Glutamatergic neuron (in vitro differentiated cells): ENCODE results near the gene PPP1R7. TPM values are rescaled to one million over a fixed set of nuclear protein-coding genes. Genes with fewer than 3 reads are reported as not detected.

Experiments
- DNase-seq: peaks from one replicate; pipeline ENCODE4 v3.0.0; 2022
- H3K27ac Mint-ChIP-seq: one replicate; pipeline ENCODE4 v1.8.0; 2020; ENCODE audit warnings: mild to moderate bottlenecking, mixed read lengths, inconsistent platforms; ENCODE audit not compliant: unreplicated experiment
- H3K27me3 Mint-ChIP-seq: one replicate; pipeline ENCODE4 v1.8.0; 2020; ENCODE audit warnings: mild to moderate bottlenecking, moderate library complexity, mixed read lengths, inconsistent platforms; ENCODE audit not compliant: unreplicated experiment
- H3K36me3 Mint-ChIP-seq: one replicate; pipeline ENCODE4 v1.8.0; 2020; ENCODE audit warnings: mild to moderate bottlenecking, mixed read lengths, inconsistent platforms; ENCODE audit not compliant: unreplicated experiment
- H3K4me1 Mint-ChIP-seq: one replicate; pipeline ENCODE4 v1.8.0; 2020; ENCODE audit warnings: mild to moderate bottlenecking, low read depth, mixed read lengths, inconsistent platforms; ENCODE audit not compliant: unreplicated experiment
- H3K4me3 Mint-ChIP-seq: one replicate; pipeline ENCODE4 v1.8.0; 2020; ENCODE audit warnings: mild to moderate bottlenecking, mixed read lengths, inconsistent platforms; ENCODE audit not compliant: unreplicated experiment
- H3K9me3 Mint-ChIP-seq: one replicate; pipeline ENCODE4 v1.8.0; 2020; ENCODE audit warnings: mild to moderate bottlenecking, moderate library complexity, mixed read lengths, inconsistent platforms; ENCODE audit not compliant: unreplicated experiment
- CTCF ChIP-seq: fragments of 200-600 bp; sonication (generic); IDR thresholded peaks from one replicate; pipeline ENCODE4 v1.5.0; 2021; ENCODE audit not compliant: partially characterized antibody, unreplicated experiment
- total RNA-seq: library from RNA; stranded (reverse); fragmentation: NEBNext Ultra II Directional; extraction: Animal tissue kit (Norgen Biotek cat#: 25700); gene quantifications from one replicate; pipeline ENCODE4 v1.2.1, GENCODE V29; 2021; ENCODE audit not compliant: unreplicated experiment

The PPP1R7 gene
- total RNA-seq, 1 donor from 2014 or later = 53.9 TPM

GRCh38 chr2:241207641-241208040 is 57.4 kb downstream of the PPP1R7 start:
- Mint-ChIP-seq H3K36me3 (peaks cover 4% of the 10 kb centered on the region), H3K4me3 (no peak overlapping the region), H3K27ac (no peak overlapping the region), H3K27me3 (peaks cover 3% of the 10 kb centered on the region), H3K9me3 (peaks cover 2% of the 10 kb centered on the region), H3K4me1 (no peaks in the 10 kb centered on the region)
- no peak for DNase-seq
- no peak for TF ChIP-seq CTCF

- Mint-ChIP-seq H3K36me3 (peaks cover 4% of the 10 kb centered on the region), H3K27ac (no peak overlapping the region), H3K4me1 (no peaks in the 10 kb centered on the region), H3K27me3 (peaks cover 3% of the 10 kb centered on the region), H3K4me3 (no peak overlapping the region), H3K9me3 (peaks cover 2% of the 10 kb centered on the region)
- DNase-seq = no peak
- no peak for TF ChIP-seq CTCF
These were observed 57.8 kb downstream of the PPP1R7 start for GRCh38 chr2:241208058-241208457.

GRCh38 chr2:241209271-241209670 is 59.0 kb downstream of the PPP1R7 start:
- Mint-ChIP-seq H3K36me3 (peaks cover 4% of the 10 kb centered on the region), H3K27ac (no peak overlapping the region), H3K9me3 (peaks cover 2% of the 10 kb centered on the region), H3K4me3 (no peak overlapping the region), H3K4me1 (no peaks in the 10 kb centered on the region), H3K27me3 (peaks cover 5% of the 10 kb centered on the region)
- TF ChIP-seq CTCF = no peak
- DNase-seq = no peak

GRCh38 chr2:241211276-241211675 is 61.0 kb downstream of the PPP1R7 start:
- H3K9me3 Mint-ChIP-seq = peaks cover 2% of the 10 kb centered on the region
- H3K4me3 Mint-ChIP-seq = no peak overlapping the region
- H3K27me3 Mint-ChIP-seq = peaks cover 5% of the 10 kb centered on the region
- no peak for DNase-seq
- no peaks in the 10 kb centered on the region for H3K4me1 Mint-ChIP-seq
- H3K36me3 Mint-ChIP-seq = peaks cover 4% of the 10 kb centered on the region
- TF ChIP-seq CTCF = no peak
- H3K27ac Mint-ChIP-seq = no peak overlapping the region

- Mint-ChIP-seq H3K27ac (no peak overlapping the region), H3K36me3 (peaks cover 4% of the 10 kb centered on the region), H3K27me3 (peaks cover 7% of the 10 kb centered on the region), H3K4me3 (no peak overlapping the region), H3K9me3 (peaks cover 2% of the 10 kb centered on the region), H3K4me1 (no peaks in the 10 kb centered on the region)
- TF ChIP-seq CTCF = no peak
- DNase-seq = no peak
These were observed 62.8 kb downstream of the PPP1R7 start for GRCh38 chr2:241213041-241213440.
